ENCODE results near the gene TAC3. TPM values are rescaled to one million over a fixed set of nuclear protein-coding genes. Genes with fewer than 3 reads are reported as not detected.
"Not testable (repeated sequence)": the region's sequence is repeated elsewhere in the genome, so short reads cannot be mapped to it uniquely, and the experiment has no call there.

TAC3 gene
- total RNA-seq, 1 donor, result not detected

- H3K27me3 ChIP-seq (ENCODE audit: insufficient read depth, low read length), result no peaks in the 10 kb centered on the region
- H3K4me3 ChIP-seq (ENCODE audit: low read length), result no peak overlapping the region
- H3K9me3 ChIP-seq (ENCODE audit: low read depth, low read length), result no peaks in the 10 kb centered on the region
- peaks cover 44% of the 10 kb centered on the region for H3K4me1 ChIP-seq (ENCODE audit: insufficient read depth, low read length)
These were observed 28.6 kb upstream of the TAC3 start for GRCh38 chr12:57044889-57045288.

DNA sequence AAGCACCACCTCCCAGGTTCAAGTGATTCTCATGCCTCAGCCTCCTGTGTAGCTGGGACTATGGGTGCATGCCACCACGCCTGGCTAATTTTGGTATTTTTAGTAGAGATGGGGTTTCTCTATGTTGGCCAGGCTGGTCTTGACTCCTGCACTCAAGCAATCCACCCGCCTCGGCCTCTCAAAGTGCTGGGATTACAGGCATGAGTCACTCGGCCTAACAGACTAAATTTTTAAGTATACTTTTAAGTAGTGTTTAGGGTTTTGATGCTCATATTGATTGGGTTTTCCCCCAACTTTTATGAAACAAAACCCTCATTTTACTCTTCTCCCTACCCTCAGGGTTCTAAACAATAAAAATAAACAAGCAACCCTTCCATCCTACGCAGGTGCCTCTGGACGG is 28.1 kb upstream of the TAC3 start:
- Histone ChIP-seq H3K4me1 (ENCODE audit: insufficient read depth, low read length) (peaks cover 43% of the 10 kb centered on the region), H3K9me3 (ENCODE audit: low read depth, low read length) (no peaks in the 10 kb centered on the region), H3K27me3 (ENCODE audit: insufficient read depth, low read length) (no peaks in the 10 kb centered on the region)

GRCh38 chr12:57042695-57043094 is 26.4 kb upstream of the TAC3 start:
- H3K27me3 ChIP-seq (ENCODE audit: insufficient read depth, low read length), result no peaks in the 10 kb centered on the region

More for the DNA sequence above, 28.1 kb upstream of the TAC3 start:
- no peak overlapping the region for H3K4me3 ChIP-seq (ENCODE audit: low read length)

GRCh38 chr12:57040750-57041149 is 24.4 kb upstream of the TAC3 start:
- H3K9me3 ChIP-seq (ENCODE audit: low read depth, low read length), result no peaks in the 10 kb centered on the region
- no peak overlapping the region for H3K4me3 ChIP-seq (ENCODE audit: low read length)
- no peaks in the 10 kb centered on the region for H3K27me3 ChIP-seq (ENCODE audit: insufficient read depth, low read length)
- H3K4me1 ChIP-seq (ENCODE audit: insufficient read depth, low read length), result peaks cover 6% of the 10 kb centered on the region

More at GRCh38 chr12:57042695-57043094, 26.4 kb upstream of the TAC3 start:
- Histone ChIP-seq H3K9me3 (ENCODE audit: low read depth, low read length) (no peaks in the 10 kb centered on the region), H3K4me1 (ENCODE audit: insufficient read depth, low read length) (peaks cover 26% of the 10 kb centered on the region), H3K4me3 (ENCODE audit: low read length) (no peak overlapping the region)

DNA sequence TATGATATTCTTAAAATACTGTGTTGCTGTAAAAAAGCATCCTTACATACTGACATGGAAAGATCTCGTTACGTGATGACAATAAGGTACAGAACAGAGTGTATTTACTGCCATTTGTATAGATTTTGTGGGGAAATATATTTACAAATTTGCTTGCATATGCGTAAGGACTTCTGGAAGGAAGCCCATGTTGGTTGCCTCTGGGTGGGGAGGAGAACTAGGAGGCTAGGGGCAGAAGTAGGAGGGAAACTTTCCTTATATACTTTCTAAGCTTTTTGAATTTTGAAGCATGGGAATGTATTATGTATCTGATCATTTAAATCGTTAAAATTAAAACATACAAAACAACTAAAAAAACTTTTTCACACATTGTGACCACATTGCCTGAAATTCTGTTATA is 23.9 kb upstream of the TAC3 start:
- peaks cover 3% of the 10 kb centered on the region for H3K4me1 ChIP-seq (ENCODE audit: insufficient read depth, low read length)
- no peak overlapping the region for H3K4me3 ChIP-seq (ENCODE audit: low read length)
- H3K27me3 ChIP-seq (ENCODE audit: insufficient read depth, low read length), result no peaks in the 10 kb centered on the region
- no peaks in the 10 kb centered on the region for H3K9me3 ChIP-seq (ENCODE audit: low read depth, low read length)

GRCh38 chr12:57039016-57039798 is 22.9 kb upstream of the TAC3 start:
- Histone ChIP-seq H3K4me1 (ENCODE audit: insufficient read depth, low read length) (peaks cover 3% of the 10 kb centered on the region), H3K9me3 (ENCODE audit: low read depth, low read length) (no peaks in the 10 kb centered on the region), H3K27me3 (ENCODE audit: insufficient read depth, low read length) (no peaks in the 10 kb centered on the region), H3K4me3 (ENCODE audit: low read length) (no peak overlapping the region)

- Histone ChIP-seq H3K27me3 (ENCODE audit: insufficient read depth, low read length) (no peaks in the 10 kb centered on the region), H3K4me1 (ENCODE audit: insufficient read depth, low read length) (peaks cover 3% of the 10 kb centered on the region), H3K9me3 (ENCODE audit: low read depth, low read length) (no peaks in the 10 kb centered on the region), H3K4me3 (ENCODE audit: low read length) (no peak overlapping the region)
These were observed 20.9 kb upstream of the TAC3 start for GRCh38 chr12:57037264-57037663.

DNA sequence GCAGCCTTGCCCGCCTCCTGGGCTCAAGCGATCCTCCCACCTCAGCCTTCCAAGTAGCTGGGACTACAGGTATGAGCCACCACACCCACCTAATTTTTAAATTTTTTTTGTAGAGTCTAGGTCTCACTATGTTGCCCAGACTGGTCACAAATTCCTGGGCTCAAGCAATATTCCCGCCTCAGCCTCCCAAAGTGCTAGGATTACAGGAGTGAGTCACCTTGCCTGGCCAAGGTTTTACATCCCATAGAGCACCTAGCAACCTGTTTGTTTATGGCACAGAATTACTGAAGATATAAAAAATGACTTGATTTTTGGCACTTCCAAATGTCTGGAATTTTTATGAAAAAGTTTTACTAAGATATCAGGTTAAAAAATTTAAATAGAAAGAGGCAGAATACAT is 17.1 kb upstream of the TAC3 start:
- Histone ChIP-seq H3K27me3 (ENCODE audit: insufficient read depth, low read length) (no peaks in the 10 kb centered on the region), H3K9me3 (ENCODE audit: low read depth, low read length) (no peaks in the 10 kb centered on the region), H3K4me3 (ENCODE audit: low read length) (no peak overlapping the region), H3K4me1 (ENCODE audit: insufficient read depth, low read length) (peaks cover 10% of the 10 kb centered on the region)

DNA sequence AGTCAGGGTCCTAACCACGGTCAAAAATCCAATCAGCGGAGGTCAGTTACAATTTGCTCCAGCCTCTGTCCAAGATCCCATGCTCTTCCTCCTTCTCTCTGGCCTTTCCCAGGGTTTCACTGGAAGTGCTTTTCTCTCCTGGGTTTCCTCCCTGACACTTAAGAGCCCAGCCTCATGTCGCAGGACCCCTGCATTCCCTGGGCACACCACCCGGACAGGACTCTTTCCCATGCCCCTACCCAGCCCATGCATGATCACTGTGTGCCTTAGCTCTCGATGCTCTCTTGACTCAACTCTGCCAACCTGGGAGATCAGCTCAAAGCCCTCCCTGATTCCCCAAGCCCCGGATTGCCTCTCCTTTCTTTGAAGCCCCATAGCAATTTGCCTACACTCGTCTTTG is 15.5 kb upstream of the TAC3 start:
- H3K27me3 ChIP-seq (ENCODE audit: insufficient read depth, low read length), result no peaks in the 10 kb centered on the region
- H3K4me3 ChIP-seq (ENCODE audit: low read length), result no peak overlapping the region
- H3K4me1 ChIP-seq (ENCODE audit: insufficient read depth, low read length), result peaks cover 10% of the 10 kb centered on the region

DNA sequence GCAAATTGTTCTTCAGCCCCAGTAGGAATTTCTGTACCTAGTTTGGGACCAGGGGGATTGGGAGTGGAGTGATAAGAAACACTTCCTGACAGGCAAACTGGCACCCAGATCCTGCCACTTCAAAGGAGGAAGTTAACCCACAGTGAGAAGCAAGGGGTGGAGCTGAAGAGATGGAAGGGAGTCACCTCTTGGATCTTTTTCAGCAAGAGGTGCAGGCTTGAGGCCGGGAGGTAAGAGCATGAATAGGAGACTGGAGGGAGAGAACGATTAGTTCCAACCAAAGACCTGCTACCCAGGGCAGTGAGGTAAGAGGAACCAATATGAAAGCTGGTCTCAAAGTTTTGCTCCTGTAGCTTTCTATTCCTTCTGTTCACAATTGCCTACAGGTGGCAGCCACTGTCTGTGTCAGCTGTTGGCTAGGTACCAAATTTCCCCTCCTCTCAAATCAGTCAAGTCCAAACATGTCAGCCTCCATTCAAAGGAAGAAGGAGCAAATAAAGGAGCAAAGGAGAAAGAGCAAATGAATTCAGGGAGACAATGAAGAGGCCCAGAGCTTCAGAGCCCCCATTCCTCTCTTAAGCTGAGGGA is 14.9 kb upstream of the TAC3 start:
- H3K9me3 ChIP-seq (ENCODE audit: low read depth, low read length), result no peaks in the 10 kb centered on the region
- H3K4me3 ChIP-seq (ENCODE audit: low read length), result no peak overlapping the region
- H3K4me1 ChIP-seq (ENCODE audit: insufficient read depth, low read length), result peaks cover 10% of the 10 kb centered on the region
- H3K27me3 ChIP-seq (ENCODE audit: insufficient read depth, low read length), result no peaks in the 10 kb centered on the region

More for the DNA sequence above, 15.5 kb upstream of the TAC3 start:
- no peaks in the 10 kb centered on the region for H3K9me3 ChIP-seq (ENCODE audit: low read depth, low read length)

GRCh38 chr12:57029457-57029856 is 13.1 kb upstream of the TAC3 start:
- no peaks in the 10 kb centered on the region for H3K27me3 ChIP-seq (ENCODE audit: insufficient read depth, low read length)

GRCh38 chr12:57027805-57028153 is 11.4 kb upstream of the TAC3 start:
- Histone ChIP-seq H3K9me3 (ENCODE audit: low read depth, low read length) (no peaks in the 10 kb centered on the region), H3K4me3 (ENCODE audit: low read length) (no peak overlapping the region), H3K27me3 (ENCODE audit: insufficient read depth, low read length) (no peaks in the 10 kb centered on the region), H3K4me1 (ENCODE audit: insufficient read depth, low read length) (peaks cover 10% of the 10 kb centered on the region)

More at GRCh38 chr12:57029457-57029856, 13.1 kb upstream of the TAC3 start:
- peaks cover 10% of the 10 kb centered on the region for H3K4me1 ChIP-seq (ENCODE audit: insufficient read depth, low read length)
- no peak overlapping the region for H3K4me3 ChIP-seq (ENCODE audit: low read length)
- no peaks in the 10 kb centered on the region for H3K9me3 ChIP-seq (ENCODE audit: low read depth, low read length)

GRCh38 chr12:57027011-57027804 is 10.9 kb upstream of the TAC3 start:
- no peaks in the 10 kb centered on the region for H3K9me3 ChIP-seq (ENCODE audit: low read depth, low read length)
- no peaks in the 10 kb centered on the region for H3K27me3 ChIP-seq (ENCODE audit: insufficient read depth, low read length)
- H3K4me1 ChIP-seq (ENCODE audit: insufficient read depth, low read length), result peaks cover 10% of the 10 kb centered on the region
- no peak overlapping the region for H3K4me3 ChIP-seq (ENCODE audit: low read length)

GRCh38 chr12:57025196-57025595 is 8.9 kb upstream of the TAC3 start:
- Histone ChIP-seq H3K27me3 (ENCODE audit: insufficient read depth, low read length) (no peaks in the 10 kb centered on the region), H3K4me1 (ENCODE audit: insufficient read depth, low read length) (peaks cover 5% of the 10 kb centered on the region), H3K4me3 (ENCODE audit: low read length) (no peak overlapping the region), H3K9me3 (ENCODE audit: low read depth, low read length) (no peaks in the 10 kb centered on the region)

- not testable (repeated sequence) for H3K4me3 ChIP-seq (ENCODE audit: low read length); H3K9me3 ChIP-seq (ENCODE audit: low read depth, low read length); H3K4me1 ChIP-seq (ENCODE audit: insufficient read depth, low read length); H3K27me3 ChIP-seq (ENCODE audit: insufficient read depth, low read length)
These were observed 6.0 kb upstream of the TAC3 start for GRCh38 chr12:57022324-57022723.
